ENCODE data around the gene PRKAG2.

GRCh38 chr7:151850491-151851124 is 26.3 kb downstream of the PRKAG2 start:
- TF ChIP-seq POLR2A (IDR thresholded peaks at IDR 0.05) (no peak), POLR2AphosphoS5 (IDR thresholded peaks at IDR 0.05) (no peak), CTCF (IDR thresholded peaks at IDR 0.05 in 8 of 11, conservative IDR thresholded peaks at IDR 0.05 in 3 of 11) (no peak)
